PC-9 (cell line): ENCODE measurements around the gene TNFRSF12A.

ENCODE experiments used
- CTCF ChIP-seq: fragments of 200-600 bp; sonication (generic); conservative IDR thresholded peaks from 2 replicates; pipeline ENCODE4 v1.6.1; 2017; ENCODE audit warnings: mixed run types, antibody characterized with exemption, mild to moderate bottlenecking, moderate library complexity
- EZH2 ChIP-seq: fragments of 200-600 bp; sonication (generic); IDR thresholded peaks from 2 replicates; pipeline ENCODE4 v1.8.0; 2017; ENCODE audit warnings: antibody characterized with exemption, low read depth

GRCh38 chr16:2971134-2971984 is 48.8 kb upstream of the TNFRSF12A start:
- no peak for TF ChIP-seq CTCF
- TF ChIP-seq EZH2, result no peak
